ENCODE data around the gene SPRR1A.

SPRR1A gene

DNA sequence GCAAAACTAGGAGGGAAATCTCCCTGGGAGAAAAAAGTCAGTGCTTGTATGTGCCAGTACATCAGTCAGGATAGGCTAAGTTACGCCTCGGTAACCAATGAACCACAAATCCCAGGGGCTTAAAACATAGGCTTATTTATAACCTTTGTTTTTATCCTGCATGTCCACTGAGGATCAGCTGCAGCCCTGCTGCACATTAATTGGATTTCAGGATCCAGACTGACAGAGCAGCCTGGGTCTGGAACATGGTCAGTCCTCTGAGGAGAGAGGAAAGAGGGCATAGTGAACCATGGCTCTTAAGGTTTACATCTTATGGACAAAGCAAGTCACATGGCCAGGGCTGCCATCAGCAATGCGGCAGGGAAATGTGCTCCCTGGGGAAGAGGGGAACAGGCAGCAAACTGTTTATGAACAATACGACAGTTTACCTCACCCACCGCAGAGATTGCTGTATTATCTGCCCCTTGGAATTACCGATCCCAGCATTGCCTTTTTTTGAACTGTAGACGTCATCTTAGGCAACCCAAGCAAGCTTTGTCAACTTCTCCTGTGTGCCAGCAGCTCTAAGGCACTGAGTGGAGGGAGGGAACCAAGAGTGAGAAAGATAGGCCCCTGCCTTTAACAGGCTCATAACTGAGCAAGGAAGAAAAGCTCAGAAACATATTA lies 22.5 kb upstream of the SPRR1A start:
- TF ChIP-seq GATA1 (IDR thresholded peaks at IDR 0.05; ENCODE audit: low read depth, low read length): no peak
- no peak for TF ChIP-seq POLR2A (IDR thresholded peaks at IDR 0.05; ENCODE audit: low read length)
- no peak for DNase-seq

DNA sequence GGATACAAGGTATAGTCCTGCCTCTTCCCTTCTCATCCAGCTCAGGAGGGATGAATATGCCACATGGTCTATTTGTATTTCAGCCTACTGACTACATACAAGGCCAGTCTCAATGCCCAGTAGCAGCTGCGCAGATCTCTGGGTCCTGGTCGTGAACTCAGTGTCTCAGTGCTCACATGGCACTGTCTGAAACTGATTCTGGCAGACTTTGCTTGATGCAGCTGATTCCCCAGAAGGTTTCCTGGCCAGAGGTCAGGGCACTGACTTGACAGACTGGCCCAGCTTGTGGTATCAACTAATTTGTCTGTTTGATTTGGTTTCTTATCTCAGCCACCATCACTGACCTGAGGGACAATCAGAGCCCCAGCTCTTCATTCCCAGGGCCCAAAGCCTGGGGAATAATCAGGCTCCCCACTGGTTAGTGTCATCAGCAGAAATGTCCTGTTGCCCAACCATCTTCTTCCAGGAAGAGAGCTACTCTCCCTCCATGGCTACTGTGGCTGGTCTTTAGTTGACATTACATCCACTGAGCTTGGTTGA lies 20.9 kb upstream of the SPRR1A start:
- no peak for DNase-seq
- TF ChIP-seq POLR2A (IDR thresholded peaks at IDR 0.05; ENCODE audit: low read length): no peak
- no peak for TF ChIP-seq GATA1 (IDR thresholded peaks at IDR 0.05; ENCODE audit: low read depth, low read length)

DNA sequence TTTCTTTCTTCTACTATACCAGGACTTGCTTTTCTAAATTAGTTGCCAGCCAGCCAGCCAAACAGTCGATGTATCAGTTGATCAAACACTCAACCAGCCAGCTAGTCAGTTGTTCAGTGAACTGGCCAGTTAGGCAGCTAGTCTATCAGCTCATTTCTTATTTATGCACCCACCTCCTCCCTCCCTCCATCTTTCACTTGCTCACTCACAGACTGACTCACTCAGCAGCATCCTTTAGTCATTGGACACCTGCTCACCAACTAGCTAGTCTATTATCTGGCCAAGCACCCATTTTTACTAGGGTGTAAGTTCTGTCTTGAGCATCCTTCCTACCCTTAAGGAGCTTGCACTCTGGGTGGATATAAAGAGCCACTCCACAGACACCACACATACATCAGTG lies 19.3 kb upstream of the SPRR1A start:
- DNase-seq: no peak

DNA sequence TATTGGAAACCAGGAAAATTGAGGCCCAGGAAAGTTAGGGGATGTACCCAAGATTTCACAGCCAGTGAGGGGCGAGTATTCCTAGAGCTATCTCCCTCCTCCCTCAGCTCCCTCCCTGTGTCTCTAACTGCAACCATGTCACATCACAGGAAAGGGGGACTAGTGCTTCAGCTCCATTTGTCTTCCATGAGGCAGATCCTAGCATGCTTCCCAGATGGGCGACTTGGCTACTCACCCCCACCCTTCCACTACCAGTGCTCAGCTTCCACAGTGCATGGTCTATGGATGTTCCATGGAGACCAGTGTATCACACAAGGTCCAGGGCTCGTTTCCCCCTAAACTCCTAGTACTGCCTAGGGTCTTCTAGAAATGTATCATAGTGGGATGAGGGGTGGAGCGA lies 18.0 kb upstream of the SPRR1A start:
- TF ChIP-seq GATA1 (IDR thresholded peaks at IDR 0.05; ENCODE audit: low read depth, low read length) (no peak), POLR2A (IDR thresholded peaks at IDR 0.05; ENCODE audit: low read length) (no peak)
- DNase-seq: no peak

More for the DNA sequence above, 19.3 kb upstream of the SPRR1A start:
- TF ChIP-seq POLR2A (IDR thresholded peaks at IDR 0.05; ENCODE audit: low read length) (no peak), GATA1 (IDR thresholded peaks at IDR 0.05; ENCODE audit: low read depth, low read length) (no peak)

DNA sequence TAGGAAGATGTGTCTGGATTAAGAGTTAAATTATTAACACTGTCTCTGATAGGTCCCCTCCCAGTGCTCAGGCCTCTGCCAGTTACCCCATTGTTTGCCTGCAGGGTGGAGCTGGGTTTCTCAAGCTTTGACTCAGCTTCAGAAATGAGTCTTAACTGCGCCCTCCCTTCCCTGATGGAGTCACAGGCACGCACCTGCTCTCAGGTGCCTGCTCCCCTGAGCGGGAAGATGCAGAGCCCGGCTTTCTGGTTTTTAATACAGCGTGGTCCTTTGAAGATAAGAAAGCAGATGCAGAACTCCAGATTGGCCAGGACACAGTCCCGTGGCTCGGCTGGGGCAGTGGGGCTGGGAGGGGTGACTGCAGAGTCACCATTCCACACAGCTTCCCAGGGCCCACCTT lies 16.7 kb upstream of the SPRR1A start:
- DNase-seq: no peak
- TF ChIP-seq GATA1 (IDR thresholded peaks at IDR 0.05; ENCODE audit: low read depth, low read length) (no peak), POLR2A (IDR thresholded peaks at IDR 0.05; ENCODE audit: low read length) (no peak)

DNA sequence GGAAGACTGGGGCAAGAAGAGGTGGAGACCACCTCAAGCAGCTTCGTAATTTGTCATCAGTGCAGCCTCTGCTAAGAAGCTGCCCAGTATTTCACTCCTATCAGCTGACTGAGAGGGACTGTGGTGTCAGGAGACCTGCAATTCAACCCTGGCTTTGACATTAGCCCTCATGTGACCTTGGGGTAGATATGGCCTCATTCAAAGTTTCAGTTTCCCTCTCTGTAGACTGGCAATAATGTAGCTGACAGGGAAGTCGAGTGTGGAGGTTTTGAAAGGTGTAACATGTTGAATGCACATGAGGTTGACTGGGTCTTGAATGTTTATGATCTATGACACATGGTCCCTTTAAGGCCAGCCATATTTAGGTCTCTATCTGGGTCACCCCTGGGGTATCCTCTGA lies 15.6 kb upstream of the SPRR1A start:
- TF ChIP-seq GATA1 (IDR thresholded peaks at IDR 0.05; ENCODE audit: low read depth, low read length) (no peak), POLR2A (IDR thresholded peaks at IDR 0.05; ENCODE audit: low read length) (no peak)

DNA sequence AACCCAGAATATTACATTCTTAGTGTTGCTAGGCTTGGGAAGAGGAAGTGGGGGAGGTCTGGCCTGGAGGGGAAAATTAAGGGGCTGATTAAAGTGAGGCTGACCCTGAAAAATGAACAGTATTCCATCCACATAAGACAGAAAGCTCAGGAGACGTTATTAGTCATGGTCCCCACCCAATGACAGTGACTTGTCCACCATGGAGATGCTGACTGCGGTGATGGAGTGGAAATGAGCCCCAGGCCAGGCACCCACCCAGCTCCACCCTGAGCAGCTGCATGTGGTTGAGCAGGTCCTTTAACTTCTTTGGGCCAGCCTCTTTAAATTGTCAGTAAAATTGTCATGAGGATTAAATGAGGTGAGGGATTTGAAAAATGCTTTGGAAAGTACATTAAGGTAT lies 14.8 kb upstream of the SPRR1A start:
- DNase-seq: no peak
- TF ChIP-seq GATA1 (IDR thresholded peaks at IDR 0.05; ENCODE audit: low read depth, low read length) (no peak), POLR2A (IDR thresholded peaks at IDR 0.05; ENCODE audit: low read length) (no peak)

More for the DNA sequence above, 15.6 kb upstream of the SPRR1A start:
- DNase-seq: no peak

DNA sequence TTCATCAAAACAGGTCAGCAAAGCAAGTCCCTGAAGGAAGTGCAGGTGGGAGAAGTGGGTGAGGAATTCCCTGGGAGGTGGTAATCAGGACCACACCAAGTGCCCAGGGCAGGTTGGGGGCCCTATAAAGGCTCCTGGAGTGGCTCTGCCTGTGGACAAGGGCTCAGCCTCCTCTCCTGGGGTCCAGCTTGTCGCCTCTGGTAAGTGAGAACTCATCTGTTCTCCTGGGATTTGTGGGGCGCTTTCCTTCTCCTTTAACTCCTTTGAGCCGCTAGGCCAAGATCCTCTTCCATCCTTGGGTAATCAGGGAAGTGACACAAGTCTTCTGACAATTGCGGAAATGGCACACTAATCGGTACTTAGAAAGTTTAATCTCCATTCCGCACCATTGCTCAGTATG lies 13.4 kb upstream of the SPRR1A start, which contains the start of gene SPRR4:
TSS of gene SPRR4 (plus strand) at position 154 of the 400 bp plus-strand sequence. CDS start 1,243 bp downstream, outside the sequence.
- no peak for TF ChIP-seq GATA1 (IDR thresholded peaks at IDR 0.05; ENCODE audit: low read depth, low read length)
- TF ChIP-seq POLR2A (IDR thresholded peaks at IDR 0.05; ENCODE audit: low read length): no peak
- no peak for DNase-seq

DNA sequence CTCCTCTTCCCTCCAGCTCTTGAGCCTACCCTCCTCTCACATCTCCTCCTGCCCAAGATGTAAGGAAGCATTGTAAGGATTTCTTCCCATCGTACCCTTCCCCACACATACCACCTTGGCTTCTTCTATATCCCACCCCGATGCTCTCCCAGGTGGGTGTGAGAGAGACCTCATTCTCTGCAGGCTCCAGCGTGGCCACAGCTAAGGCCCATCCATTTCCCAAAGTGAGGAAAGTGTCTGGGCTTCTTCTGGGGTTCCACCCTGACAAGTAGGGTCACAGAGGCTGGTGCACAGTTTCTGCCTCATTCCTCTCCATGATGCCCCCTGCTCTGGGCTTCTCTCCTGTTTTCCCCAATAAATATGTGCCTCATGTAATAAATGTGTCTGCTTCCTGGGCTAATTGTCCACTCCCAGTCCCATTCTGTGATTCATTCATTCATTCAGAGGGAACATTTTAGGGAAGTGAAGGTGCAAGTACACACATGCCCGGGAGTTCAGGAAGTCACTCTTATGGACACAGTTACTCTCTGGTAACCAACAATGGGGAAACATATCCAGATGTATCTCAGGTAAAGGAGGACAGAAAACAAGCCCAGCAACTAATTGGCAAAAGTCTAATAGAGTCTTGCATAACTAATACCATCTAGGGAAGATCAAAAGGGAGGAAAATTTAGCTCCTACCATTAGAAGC lies 11.5 kb upstream of the SPRR1A start:
- no peak for DNase-seq
- TF ChIP-seq GATA1 (IDR thresholded peaks at IDR 0.05; ENCODE audit: low read depth, low read length) (no peak), POLR2A (IDR thresholded peaks at IDR 0.05; ENCODE audit: low read length) (no peak)

DNA sequence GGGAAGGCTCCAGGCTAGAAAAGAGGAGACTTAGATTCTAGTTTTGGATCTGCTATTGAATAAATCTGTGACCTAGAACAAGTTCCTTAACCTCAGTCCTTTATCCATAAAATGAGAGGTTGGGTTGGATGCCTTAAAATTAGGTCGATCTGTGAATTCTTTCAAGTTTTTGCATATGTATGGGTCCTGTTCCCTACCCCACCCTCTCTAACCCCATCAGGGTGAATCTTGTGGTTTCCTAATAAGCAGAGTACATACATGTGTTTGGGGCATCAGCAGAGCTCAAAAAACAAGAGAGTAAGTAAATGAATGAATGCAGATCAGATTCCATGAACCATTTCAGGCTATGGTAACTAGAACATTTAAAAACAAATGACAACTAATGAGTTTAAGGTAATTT lies 7.2 kb upstream of the SPRR1A start:
- DNase-seq: no peak
- TF ChIP-seq POLR2A (IDR thresholded peaks at IDR 0.05; ENCODE audit: low read length) (no peak), GATA1 (IDR thresholded peaks at IDR 0.05; ENCODE audit: low read depth, low read length) (no peak)

DNA sequence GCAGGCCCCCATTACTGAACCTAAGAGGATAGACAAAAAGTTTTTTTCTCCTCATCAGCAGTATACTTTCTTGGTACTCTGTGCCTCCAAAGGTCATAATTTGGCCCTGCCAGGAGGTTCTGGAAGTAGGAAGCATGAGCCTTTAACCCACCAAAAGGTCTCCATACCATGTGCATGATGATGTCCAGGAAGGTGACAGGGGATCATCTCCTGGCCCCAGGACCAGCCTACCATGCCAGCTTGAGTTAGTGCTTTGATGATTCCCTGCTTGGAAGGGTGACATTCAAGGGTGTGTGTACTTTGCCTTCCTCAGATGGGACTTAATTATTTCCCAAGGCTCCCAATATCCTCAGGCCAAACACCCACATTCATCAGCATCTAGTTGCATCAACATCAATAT lies 6.3 kb upstream of the SPRR1A start:
- TF ChIP-seq GATA1 (IDR thresholded peaks at IDR 0.05; ENCODE audit: low read depth, low read length) (no peak), POLR2A (IDR thresholded peaks at IDR 0.05; ENCODE audit: low read length) (no peak)

DNA sequence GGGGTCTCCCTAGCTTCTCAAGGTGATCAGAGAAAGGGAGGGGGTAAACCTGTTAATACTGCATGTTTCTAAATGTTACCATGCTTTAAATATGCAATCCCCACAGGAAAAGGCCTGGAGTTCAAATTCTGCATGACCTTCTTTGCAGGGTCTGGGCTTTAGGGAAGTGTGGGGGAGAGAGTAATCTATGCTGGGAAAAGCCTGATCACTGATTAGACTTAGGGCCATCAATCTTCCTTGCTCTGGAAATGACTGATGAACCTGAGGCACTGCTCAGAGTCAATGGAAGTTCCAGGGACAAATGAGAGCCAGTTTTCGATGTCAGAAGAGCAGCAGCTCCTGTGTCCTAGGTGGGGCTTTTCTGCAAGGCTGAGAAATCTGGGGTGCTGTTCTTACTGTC lies 3.2 kb upstream of the SPRR1A start:
- no peak for TF ChIP-seq POLR2A (IDR thresholded peaks at IDR 0.05; ENCODE audit: low read length)
- TF ChIP-seq GATA1 (IDR thresholded peaks at IDR 0.05; ENCODE audit: low read depth, low read length): no peak
- no peak for DNase-seq

More for the DNA sequence above, 6.3 kb upstream of the SPRR1A start:
- no peak for DNase-seq

DNA sequence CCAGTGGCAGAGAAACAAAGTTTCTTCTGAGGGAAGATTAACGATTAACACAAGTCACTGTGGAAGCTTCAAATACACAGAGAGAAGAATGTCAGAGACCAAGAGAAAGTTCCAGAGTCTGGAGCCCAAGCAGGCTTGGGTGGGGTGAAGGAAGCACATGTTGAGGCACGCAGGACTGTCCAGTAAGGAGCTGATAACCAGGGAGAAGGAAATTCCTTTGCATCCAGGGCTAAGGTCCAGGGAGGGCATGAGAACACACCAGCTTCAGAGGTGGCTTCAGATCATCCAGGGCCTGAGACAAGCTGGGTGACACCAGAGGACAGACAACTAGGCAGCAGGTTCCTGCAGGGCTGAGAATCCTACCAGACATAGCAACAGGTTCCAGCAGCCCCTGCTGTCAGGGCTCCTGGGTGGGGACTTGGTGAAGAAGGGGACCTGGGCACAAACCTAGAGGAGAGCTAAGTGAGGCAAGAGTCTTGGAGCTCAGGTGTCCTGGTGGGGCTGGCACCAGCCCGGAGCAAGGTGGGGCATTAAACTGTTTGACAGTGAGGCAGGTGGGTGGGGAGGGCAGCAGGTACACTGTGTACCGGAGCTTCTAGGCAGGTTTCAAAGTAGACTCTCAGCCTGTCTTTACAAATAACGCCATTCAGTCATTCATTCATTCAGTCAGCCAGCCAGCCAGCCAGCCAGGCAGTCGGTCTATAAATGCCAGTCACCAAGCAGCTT lies 2.6 kb upstream of the SPRR1A start:
- no peak for TF ChIP-seq GATA1 (IDR thresholded peaks at IDR 0.05; ENCODE audit: low read depth, low read length)
- no peak for TF ChIP-seq POLR2A (IDR thresholded peaks at IDR 0.05; ENCODE audit: low read length)
- no peak for DNase-seq

DNA sequence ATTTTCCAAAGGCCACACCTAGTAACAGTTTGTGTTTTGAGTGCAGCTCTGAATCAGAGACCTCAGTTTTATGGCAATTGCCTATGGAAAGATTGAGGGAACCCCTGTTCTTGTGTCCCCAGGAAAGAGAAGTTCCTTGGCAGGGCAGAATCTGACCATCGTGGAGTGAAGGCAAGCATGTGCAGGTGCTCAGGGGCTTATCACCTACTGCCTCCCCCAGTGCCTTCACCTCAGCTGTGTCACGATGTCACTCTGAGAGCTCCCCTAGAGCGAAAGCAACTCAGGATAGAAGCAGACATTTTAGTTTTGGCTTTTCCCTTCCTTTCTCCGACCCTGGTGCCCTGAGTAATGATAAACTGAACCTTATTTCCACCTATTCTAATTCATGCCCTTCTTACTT lies 1.8 kb upstream of the SPRR1A start:
- no peak for DNase-seq
- no peak for TF ChIP-seq POLR2A (IDR thresholded peaks at IDR 0.05; ENCODE audit: low read length)
- no peak for TF ChIP-seq GATA1 (IDR thresholded peaks at IDR 0.05; ENCODE audit: low read depth, low read length)

All from erythroblast (primary cell).